HG03025 (cell line): ENCODE results near the gene NDEL1.
"Not testable (repeated sequence)": the region's sequence is repeated elsewhere in the genome, so short reads cannot be mapped to it uniquely, and the experiment has no call there.

Source experiments
- ATAC-seq: cut with Tn5 transposase; IDR thresholded peaks from one replicate; pipeline ENCODE4 v1.9.1; 2021; ENCODE audit warnings: mild to moderate bottlenecking, moderate library complexity; ENCODE audit not compliant: unreplicated experiment, low FRiP score

Gene NDEL1

DNA sequence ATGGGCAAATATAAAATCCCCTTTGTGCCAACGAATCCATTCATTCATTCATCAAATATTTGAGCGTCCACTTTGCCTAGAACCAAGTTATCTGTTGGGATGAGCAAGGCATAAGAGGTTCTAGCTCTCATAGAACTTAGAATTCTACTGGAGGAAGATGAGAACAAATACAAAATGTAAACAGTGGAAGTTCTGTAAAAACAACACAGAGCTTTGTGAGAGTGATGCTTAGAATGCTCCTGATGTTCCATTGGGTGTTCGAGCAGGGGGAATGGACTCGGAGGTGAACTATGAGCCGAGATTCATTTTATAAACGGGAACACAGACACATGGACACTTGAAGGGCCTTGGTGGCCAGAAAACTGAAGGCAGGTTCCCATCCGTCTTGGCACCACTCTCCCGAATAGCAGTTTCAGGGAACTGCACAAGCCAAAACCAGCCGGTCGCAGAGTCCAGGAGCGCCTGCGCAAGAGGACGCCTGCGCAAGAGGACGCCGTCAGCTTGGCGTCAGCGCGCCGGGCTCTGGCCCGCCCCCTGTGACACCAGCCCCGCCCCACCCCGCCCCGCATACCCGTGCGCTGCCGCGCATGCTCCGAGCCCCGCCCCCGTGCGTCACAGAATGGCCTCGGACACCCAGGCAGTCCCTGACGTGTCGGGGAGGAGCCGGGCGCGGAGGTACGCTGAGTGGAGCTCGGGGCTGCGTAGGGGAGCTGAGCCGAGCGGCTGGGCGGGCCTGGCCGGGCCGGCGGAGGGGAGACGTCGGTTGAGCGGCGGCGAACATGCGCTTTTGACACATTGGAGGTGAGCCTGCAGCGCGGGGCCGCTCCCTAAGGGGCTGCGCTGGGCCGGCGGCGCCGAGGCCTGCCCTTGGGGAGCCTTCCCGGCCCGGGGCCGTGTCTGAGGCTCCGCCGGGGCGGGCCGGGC lies at the start of gene NDEL1:
NDEL1 (plus strand) TSS at position 640 of the 924 bp plus-strand sequence. CDS start 8,388 bp downstream, outside the sequence.
- peak; percentile 93 for ATAC-seq

DNA sequence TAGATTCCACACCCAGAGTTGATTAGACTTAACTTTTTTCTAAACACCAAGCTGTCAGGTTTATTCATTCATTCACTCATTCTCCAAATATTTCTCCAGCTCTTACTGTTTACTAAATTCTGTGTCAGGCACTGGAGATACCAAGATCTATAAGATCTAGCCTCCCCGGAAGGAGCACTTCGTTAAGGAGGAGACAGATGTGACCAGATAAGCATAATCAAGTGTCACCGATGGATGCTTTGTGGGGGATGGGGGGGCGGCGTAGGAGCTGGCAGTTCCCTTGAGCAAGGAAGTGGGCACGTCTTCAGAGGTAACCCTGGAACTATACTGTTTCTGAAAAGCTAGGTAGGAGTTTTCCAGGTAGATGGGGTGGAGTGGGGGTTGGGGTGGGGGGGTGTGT lies 48.8 kb upstream of the NDEL1 start:
- ATAC-seq: no peak

DNA sequence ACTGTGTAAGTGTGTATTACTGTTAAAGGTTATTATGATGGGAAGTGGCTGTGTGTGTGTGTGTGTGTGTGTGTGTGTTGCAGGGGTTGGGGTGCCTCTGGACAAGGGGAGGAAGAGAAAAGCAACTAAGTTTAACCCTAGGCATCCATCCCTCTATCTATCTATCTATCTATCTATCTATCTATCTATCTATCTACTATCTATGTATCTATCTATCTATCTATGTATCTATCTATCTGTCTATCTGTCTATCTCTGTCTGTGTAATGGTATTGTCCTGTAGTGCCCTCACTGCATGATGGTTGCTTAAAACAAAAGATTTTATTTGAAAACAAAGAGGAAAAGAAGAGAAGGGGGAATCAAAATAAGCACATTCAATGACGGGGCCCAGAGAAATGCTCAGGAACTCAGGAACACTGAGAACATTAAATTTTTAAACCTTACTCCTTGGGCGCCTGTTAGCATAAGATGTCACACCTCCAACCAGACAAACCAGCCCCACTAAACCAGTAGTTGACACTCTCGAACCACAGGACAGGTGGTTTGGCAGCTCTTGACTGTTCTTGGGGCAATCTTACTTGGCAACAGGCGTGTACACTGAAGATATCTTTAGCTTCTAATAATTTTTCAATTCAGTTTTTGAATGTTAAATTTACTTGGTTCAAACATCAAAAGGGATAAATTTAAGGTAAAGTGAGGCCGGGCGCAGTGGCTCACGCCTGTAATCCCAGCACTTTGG lies 47.6 kb upstream of the NDEL1 start:
- ATAC-seq: no peak

DNA sequence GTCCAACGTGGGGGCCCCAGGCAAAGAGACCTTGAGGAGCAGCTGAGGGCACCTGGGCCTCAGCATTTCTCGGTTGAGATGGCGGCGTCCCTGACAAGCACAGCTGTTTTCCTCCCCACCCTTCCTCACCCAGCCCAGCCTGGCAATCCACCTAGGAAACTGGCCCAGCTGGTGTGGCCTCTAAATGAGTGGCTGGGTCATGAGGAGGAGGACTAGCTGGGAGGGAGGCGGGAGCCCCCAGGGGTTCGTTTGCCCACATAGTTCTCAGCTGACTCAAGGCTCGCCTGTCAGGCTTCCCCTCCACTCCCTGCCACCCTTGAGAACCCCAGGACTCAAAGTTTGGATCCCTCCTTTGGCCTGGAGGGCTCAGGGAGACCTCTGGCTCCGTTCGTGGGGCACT lies 44.0 kb upstream of the NDEL1 start:
- no peak for ATAC-seq

DNA sequence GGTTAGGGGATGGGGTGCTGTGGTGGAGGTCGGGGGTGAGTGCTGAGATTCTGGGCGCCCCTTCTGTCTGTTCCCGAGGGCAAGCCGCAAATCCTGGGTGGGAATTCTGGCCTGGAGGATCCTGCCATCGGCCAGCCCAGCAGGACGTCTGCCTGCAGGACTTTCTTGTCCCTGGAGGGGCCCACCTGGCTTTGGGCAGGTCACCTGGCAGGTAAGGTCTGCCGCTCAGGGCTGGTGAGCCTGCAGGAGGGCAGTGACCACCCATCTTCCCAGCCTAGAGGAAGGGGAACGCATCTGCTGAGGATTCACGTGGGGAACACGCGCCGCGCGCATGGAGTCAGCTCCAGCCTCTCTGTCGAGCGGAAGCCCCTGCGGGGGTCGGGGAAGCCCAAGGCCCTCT lies 43.4 kb upstream of the NDEL1 start:
- no peak for ATAC-seq

DNA sequence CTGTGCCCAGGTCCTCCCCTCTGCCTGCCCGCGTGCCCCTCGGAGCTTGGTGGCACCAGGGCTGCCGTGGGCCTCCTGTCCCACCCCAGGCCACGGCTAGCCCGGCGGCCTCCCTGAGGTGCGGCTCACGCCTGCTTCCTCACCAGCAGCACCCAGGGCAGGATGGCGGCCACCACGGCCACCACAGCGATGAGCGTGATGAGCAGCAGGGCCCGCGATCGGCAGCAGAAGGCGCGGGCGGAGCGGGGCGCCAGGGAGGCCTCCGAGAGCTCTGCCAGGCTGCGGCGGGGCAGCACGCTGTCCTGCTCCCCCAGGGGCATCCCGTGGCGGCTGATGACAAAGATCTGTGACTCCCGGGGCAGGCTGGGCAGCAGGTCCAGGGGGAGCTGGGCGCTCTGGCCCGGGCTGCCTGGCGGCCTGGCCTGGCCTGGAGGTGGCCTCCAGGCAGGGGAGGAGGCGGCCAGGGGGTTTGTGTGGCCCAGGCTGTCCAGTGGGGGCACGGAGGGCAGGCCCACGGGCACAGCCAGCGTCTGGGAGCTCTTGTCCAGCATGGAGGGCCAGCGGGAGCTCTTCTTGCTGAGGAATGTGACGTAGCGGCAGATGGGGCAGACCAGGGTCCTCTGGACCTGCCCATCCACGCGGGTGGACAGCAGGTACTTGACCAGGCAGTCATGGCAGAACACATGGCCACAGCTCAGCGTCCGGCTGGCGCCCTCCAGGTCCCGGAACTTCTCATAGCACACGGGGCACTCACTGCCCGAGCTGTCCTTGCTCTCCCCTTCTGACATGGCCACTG lies 42.8 kb upstream of the NDEL1 start:
- no peak for ATAC-seq

- ATAC-seq: no peak
Measured at GRCh38 chr17:8393470-8394231, 42.0 kb upstream of the NDEL1 start.

DNA sequence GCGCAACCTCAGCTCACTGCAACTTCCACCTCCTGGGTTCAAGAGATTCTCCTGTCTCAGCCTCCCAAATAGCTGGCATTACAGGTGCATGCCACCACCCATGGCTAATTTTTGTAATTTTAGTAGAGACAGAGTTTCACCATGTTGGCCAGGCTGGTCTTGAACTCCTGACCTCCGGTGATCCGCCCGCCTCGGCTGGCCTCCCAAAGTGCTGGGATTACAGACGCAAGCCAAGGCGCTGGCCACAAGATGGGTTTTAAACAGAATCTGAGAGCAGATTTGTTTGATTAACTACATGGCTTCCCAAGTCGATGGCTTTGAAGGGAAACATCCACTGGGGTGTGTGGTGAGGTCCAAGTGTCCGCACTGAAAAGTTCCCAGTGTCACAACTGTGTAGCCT lies 41.2 kb upstream of the NDEL1 start:
- not testable (repeated sequence) for ATAC-seq

DNA sequence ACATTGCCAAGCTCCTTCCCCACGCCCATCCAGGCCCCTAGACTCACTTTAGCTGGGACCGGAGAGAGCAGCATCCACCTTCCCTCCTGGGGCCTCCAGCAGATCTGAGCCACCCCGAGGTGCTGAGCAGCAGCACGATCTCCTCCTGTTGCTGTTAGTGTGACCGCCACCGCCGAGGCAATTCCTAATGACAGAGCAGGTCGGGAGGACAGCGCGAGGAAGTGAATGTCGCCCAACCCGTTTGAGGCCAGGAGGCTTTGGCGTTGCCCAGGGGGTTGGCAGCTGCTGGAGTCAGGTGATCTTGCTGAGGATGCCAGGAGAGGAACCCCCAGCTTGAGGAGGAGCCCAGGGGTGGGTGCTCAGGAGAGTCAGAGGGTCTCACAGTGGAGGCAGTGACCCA lies 38.0 kb upstream of the NDEL1 start, which contains the start of gene RNF222:
RNF222 (minus strand) TSS at position 192 of the 400 bp plus-strand sequence. CDS start 4,366 bp downstream, outside the sequence.
- ATAC-seq: no peak

GRCh38 chr17:8398980-8399379 lies 36.7 kb upstream of the NDEL1 start:
- ATAC-seq: no peak

DNA sequence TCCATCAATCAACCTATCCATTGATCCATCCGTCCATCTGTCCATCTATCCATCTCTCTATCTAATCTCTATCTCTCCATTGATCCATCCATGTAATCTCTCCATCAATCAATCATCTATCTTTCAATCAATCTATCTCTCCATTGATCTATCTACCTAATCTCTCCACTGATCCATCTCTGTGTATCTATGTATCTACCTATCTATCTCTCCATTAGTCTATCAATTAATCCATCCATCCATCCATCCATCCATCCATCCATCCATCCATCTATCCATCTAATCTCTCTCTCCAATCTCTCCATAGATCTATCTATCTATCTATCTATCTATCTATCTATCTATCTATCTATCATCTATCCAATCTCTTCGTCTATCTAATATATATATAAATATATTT lies 34.6 kb upstream of the NDEL1 start:
- no peak for ATAC-seq

DNA sequence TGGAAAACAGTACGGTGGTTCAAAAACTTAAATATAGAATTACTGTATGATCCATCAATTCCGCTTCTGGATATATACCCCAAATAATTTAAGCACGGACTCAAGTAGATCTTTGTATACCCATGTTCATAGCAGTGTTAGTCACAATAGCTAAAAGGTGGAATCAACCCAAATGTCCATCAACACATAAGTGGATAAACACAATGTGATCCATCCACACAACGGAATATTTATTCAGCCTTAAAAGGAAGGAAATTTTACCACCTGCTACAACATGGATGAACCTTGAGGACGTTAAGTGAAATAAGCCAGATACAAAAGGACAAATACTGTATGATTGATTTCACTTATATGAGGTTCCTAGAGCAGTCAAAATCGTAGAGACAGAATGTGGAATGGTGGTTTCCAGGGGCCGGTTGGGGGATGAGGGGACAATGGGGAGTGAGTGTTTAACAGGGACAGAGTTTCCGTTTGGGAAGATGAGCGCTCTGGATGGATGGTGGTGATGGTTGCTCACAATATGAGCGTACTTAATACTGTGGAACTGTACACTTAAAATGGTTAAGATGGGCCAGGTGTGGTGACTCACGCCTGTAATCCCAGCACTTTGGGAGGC lies 32.7 kb upstream of the NDEL1 start:
- no peak for ATAC-seq

GRCh38 chr17:8405499-8406016 lies 30.1 kb upstream of the NDEL1 start:
- ATAC-seq: no peak

- ATAC-seq: no peak
Measured at GRCh38 chr17:8406174-8406573, 29.5 kb upstream of the NDEL1 start.

- ATAC-seq: no peak
Measured at GRCh38 chr17:8408371-8408770, 27.3 kb upstream of the NDEL1 start.

GRCh38 chr17:8409966-8410882 lies 25.5 kb upstream of the NDEL1 start:
- no peak for ATAC-seq

GRCh38 chr17:8410883-8411238 lies 24.8 kb upstream of the NDEL1 start:
- ATAC-seq: no peak

DNA sequence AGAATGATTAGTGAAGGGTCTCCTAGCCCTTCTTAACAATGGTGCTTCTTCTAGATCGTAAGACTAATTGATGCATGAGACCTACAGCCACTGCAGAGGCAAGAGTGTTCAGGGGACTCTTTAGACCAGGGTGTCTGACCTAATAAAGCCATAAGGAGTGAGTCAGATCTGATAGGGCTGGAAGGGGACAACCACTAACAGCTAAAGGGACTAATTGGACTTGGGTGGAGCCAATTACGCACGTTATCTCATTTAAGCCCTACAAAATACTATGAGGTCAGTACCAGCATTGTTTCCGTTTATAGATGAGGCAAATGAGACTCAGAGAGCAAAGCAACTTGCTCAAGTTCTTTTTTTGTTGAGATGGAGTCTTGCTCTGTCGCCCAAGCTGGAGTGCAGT lies 23.6 kb upstream of the NDEL1 start:
- ATAC-seq: no peak
